Dermis blood vessel endothelial cell (primary cell): ENCODE data around the gene GNB1L. TPM values are rescaled to one million over a fixed set of nuclear protein-coding genes. Genes with fewer than 3 reads are reported as not detected.

Source experiments
- DNase-seq: peaks from one replicate; pipeline ENCODE4 v3.0.0; 2010
- total RNA-seq: library from RNA; depleted of rRNA; stranded (reverse); fragments of >200 nt; gene quantifications from 2 replicates; pipeline ENCODE4 v1.2.3, GENCODE V29; 2014

GNB1L gene
- total RNA-seq, 1 donor from 2014 or later, result 7.3 TPM

GRCh38 chr22:19859861-19860510 is 5.3 kb upstream of the GNB1L start:
- no peak for DNase-seq

DNA sequence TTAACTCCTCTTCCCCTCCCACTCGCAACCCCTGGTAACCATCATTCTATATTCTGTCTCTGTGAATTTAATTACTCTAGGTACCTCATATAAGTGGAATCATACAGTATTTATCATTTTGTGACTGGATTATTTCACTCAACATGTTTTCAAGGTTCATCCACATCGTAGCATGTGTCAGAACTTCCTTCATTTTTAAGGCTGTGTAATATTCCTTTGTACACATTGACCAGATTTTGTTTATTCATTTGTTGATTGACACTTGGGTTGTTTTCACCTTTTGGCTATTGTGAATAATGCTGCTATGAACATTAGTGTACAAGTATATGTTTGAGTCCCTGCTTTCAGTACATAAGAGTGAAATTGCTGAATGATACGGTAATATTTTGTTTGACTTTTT is 2.7 kb upstream of the GNB1L start:
- no peak for DNase-seq

DNA sequence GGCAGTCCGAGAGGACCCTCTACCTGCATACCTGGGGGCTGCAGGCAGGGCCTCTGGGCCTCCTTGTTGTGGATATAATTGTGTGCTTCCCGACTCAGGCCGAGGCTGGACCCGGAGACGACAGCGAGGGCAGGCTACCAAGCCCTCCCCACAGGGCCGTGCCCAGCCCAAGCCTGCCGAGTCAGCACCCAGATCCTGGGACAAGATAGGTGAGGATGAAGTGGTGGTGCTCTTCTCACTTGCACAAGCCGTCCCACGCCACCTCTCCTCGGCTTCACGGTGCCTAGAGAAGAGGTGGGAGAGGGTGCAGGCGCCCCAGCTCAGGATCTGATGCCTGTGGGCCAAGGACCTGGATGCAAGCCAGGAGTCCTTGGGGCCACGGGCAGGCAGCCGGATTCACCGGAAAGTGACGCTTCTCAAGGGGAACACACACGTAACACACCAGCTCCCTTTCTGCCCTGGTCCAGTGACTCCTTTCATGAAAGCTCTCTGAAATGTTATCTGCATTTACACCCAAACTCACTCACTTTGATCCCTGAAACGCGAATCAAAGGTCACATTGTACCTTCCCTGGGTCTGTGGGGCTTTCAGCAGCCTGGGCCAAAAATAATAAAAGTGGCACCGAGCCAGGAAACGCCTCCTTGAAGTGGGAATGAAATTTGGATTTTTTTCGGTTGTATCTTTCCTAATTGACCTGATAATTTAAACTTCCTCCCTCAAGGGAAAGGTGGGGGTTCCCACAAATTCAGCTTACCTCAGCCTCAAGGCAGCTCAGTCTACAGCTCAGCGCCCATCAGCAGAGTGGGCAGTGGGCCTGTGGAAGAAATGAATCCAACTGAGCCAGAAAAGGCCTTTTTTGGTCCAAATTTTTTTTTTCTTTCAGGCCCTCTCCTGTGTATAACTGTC is 1.1 kb upstream of the GNB1L start:
- peak; percentile 80 for DNase-seq

- no peak for DNase-seq
Observed at GRCh38 chr22:19853879-19854777, 546 bp downstream of the GNB1L start.

- DNase-seq, result no peak
Observed at GRCh38 chr22:19853058-19853878, 1.4 kb downstream of the GNB1L start.

DNA sequence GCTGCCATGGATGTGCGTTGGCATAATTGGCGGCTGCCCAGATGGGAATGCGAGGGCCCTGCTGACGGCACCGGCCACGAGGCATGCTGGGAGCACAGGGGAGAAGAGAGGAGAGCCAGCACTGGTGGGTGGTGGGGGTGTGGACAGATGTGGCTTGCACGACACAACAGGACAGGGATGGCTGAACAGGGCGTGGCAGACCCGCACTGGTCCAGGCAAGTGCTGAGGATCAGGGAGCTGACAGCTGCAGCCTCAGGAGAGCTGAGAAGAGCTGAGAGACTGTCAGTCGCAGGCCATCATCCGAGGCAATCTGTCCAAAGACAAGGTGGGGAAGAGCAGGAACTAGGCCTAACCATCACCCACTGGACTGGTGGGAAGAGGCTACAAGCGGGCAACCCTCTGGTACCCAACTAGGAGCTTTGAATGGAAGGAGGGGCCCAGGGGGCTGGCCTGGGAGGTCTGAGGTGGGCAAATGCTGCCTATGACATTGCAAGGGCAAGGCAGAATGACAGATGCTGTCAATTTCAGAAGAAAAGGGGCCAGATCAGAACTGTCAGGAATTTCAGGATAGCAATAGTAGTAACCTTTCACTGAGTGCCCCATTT is 2.4 kb downstream of the GNB1L start:
- DNase-seq, result no peak

- no peak for DNase-seq
Observed at GRCh38 chr22:19851291-19852176, 3.1 kb downstream of the GNB1L start.

GRCh38 chr22:19850763-19851109 is 3.9 kb downstream of the GNB1L start:
- DNase-seq, result no peak

DNA sequence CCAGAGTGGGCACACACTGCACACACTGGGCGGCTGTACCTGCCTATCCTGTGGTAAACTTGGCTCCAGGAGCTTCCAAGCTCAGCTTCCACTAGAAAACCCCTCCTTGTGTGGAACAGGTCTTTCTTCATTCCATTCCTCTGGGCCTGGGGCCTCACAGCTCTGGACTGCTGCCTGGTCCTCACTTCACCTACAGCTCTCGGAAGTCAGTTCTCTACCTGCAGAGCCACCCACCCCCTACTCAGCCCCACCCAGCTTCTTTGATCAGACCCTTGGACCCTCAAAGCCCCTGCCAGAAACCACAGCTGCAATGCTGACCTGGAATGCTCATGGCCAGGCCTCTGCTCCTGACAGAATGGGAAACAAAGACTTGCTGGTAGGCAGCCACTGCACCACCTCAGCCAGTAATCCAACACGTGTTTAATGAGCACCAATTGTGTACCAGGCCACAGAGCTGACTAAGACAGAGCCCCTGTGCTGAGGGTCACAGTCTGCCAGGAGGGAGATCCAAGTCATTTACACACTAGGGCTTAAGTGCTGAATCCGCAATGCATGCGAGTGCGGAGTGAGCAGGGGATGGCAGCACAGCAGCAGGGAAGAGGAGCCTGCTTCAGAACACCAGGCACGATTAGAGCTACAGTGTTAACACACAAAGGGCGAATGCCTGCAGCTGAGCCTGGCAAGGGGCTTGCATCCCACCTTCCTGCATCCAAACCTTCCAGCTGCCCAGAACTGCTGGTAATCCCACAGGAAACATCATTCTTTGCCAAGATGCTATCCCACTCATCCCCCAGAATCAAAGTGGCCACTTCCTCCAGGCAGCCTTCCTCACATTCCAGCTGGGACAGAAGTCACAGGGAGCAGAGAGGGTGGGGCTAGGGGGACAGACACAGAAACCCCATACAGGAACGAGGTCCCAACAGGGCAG is 4.6 kb downstream of the GNB1L start:
- DNase-seq, result no peak

- peak; percentile 47 for DNase-seq
Observed at GRCh38 chr22:19848298-19849224, 6.1 kb downstream of the GNB1L start.

DNA sequence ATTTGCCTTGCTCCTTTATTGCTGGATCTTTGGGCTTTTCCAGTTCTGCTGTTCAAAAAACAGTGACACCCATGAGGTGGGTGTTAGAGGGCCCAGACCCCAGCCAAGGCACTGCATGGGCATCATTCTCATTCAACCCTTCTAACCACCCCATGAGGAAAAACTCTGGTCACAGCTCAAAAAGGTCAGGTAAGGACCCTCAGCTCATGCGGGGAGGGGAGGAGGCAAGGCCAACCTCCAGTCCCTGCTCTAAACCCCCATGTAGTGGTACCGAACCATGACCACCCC is 7.4 kb downstream of the GNB1L start:
- DNase-seq, result no peak

GRCh38 chr22:19846620-19847344 is 7.9 kb downstream of the GNB1L start:
- DNase-seq, result no peak

GRCh38 chr22:19845054-19845722 is 9.5 kb downstream of the GNB1L start:
- no peak for DNase-seq

GRCh38 chr22:19844377-19845053 is 10.2 kb downstream of the GNB1L start:
- peak; percentile 84 for DNase-seq

DNA sequence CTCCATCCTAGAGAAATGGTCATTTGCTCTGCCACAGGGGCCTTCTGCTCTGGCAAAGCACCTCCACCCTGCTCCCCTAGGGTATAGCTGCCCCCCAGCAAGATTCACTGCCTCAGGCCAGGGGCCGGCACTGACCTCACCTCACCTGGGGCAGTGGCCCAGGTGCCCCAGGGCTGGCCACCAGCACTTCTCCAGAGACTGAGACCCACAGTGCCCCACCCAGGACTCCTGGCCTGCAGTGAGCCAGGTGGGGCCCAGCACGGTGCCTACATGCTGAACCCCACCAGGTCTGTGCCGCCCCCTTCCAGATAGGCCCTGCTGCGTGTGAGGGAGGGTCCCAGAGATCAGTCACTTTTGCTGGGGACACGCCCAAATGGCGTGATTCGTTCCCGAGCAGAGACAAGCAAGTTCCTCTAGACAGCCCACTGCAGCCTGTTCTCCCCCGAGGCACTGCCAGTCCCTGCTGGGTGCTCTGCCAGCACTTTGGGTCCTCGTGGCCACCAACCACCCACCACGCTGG is 10.8 kb downstream of the GNB1L start:
- DNase-seq, result no peak

DNA sequence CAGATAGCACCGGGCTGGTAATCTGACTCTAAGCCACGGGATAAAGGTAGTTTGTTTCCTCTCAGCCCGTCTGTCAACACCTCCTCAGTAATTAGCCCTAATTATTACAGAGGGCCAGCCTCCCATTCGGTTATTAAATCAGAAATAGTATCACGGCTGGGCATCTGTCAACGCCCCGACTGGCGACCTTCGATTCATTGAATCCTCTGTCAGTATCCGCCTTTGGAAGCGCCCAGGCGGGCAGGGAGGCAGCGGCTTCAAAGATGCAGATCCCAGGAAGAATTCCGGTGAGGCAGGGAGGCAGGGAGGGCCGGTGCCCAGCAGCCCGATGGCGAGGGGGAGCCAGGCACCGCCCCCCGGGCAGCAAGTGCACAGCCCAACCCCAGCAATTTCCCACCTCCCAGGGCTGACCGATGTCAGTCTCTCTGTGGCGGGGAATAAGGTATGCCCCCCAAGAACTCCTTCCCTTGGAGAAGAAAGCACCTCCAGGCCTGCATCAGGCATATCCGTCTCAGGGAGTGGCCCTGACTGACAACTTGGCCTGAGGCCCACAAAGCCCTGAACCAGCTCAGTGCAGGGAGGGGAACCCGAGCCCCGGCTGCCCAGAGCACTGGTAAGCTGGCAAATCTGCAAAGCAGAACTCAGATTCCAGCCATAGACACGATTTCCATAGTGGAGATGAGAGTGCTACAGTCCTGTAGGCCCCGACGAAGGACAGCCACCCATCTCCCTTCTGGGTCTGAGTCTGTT is 11.4 kb downstream of the GNB1L start:
- no peak for DNase-seq
